Stomach (tissue), 9 donors: ENCODE measurements around the gene MYCBPAP. TPM values are rescaled to one million over a fixed set of nuclear protein-coding genes. Genes with fewer than 3 reads are reported as not detected.

Source experiments
- DNase-seq, 2 donors: peaks; one replicate each; pipeline versions ENCODE4 v3.0.0 to v3.0.0-alpha.2; 2013 to 2019
- H3K27ac ChIP-seq, 5 donors: fragments of 200-600 bp in 4 of 5; sonication (generic) in 4 of 5; one replicate each; pipeline ENCODE4 v1.5.1; 2013 to 2019; ENCODE audit warnings: mild to moderate bottlenecking in 1 of 5, moderate library complexity in 1 of 5
- H3K27me3 ChIP-seq, 3 donors: fragments of 200-600 bp; sonication (generic); one replicate each; pipeline ENCODE4 v1.5.1; 2017 to 2019; ENCODE audit warnings: mixed run types in 1 of 3
- H3K36me3 ChIP-seq, 4 donors: fragments of 200-600 bp; sonication (generic); 1 replicate in 3 of 4; 2 replicates in 1 of 4; pipeline ENCODE4 v1.5.1; 2016 to 2019
- H3K4me1 ChIP-seq, 4 donors: fragments of 200-600 bp; sonication (generic); one replicate each; pipeline ENCODE4 v1.5.1; 2016 to 2019
- H3K4me3 ChIP-seq, 4 donors: fragments of 200-600 bp; sonication (generic) in 3 of 4; one replicate each; pipeline ENCODE4 v1.5.1; 2016 to 2019; ENCODE audit warnings: mild to moderate bottlenecking in 1 of 4
- H3K9me3 ChIP-seq, 4 donors: fragments of 200-600 bp; sonication (generic); one replicate each; pipeline ENCODE4 v1.5.1; 2016 to 2019
- CTCF ChIP-seq, 7 experiments: fragments of 450-650 bp in 4 of 7; fragments of 200-600 bp in 3 of 7; sonication (generic) in 3 of 7; IDR thresholded peaks; one replicate each; pipeline ENCODE4 v1.5.1; 2016 to 2019; ENCODE audit warnings: antibody characterized with exemption in 7 of 7, control low read depth in 2 of 7, mild to moderate bottlenecking in 1 of 7
- EP300 ChIP-seq: sonication (generic); formaldehyde crosslinking; IDR thresholded peaks from one replicate; pipeline ENCODE4 v1.6.1; 2017; ENCODE audit warnings: antibody characterized with exemption
- POLR2A ChIP-seq, 4 donors: fragments of 450-650 bp; IDR thresholded peaks; one replicate each; pipeline ENCODE4 v1.6.1; 2016; ENCODE audit warnings: antibody characterized with exemption in 4 of 4, control low read depth in 2 of 4, mild to moderate bottlenecking in 1 of 4, moderate library complexity in 1 of 4
- POLR2AphosphoS5 ChIP-seq, 3 donors: sonication (generic); formaldehyde crosslinking; IDR thresholded peaks; one replicate each; pipeline ENCODE4 v1.6.1; 2016; ENCODE audit warnings: antibody characterized with exemption in 3 of 3
- WGBS, 5 donors: extraction: QIAGEN DNeasy Blood & Tissue Kit in 3 of 5; methylation state at CpG; one replicate each; pipeline versions ENCODE4 v1.1.5 to v1.1.7; 2013 to 2018; 5-methylcytosine and 5-hydroxymethylcytosine counted together
- intact Hi-C: fragments of 100-400 bp; cut with DNase I; formaldehyde crosslinking; loops from one replicate; pipeline ENCODE4 v1.15.1; 2023; ENCODE audit warnings: low total_unique reads
- polyA plus RNA-seq, 3 donors: library from polyadenylated mRNA; stranded (reverse); fragments of 200-250 nt; gene quantifications; one replicate each; pipeline ENCODE4 v1.2.3, GENCODE V29; 2013
- total RNA-seq, 5 donors: library from RNA; depleted of rRNA; stranded (reverse); fragments of >200 nt; gene quantifications; one replicate each; pipeline versions ENCODE4 v1.1.0 to v1.2.3, GENCODE V29; 2014 to 2016
- donor health status: healthy with polysubstance abuse.
- donor health status: Bipolar disorder and iron deficiency.
- donor health status: healthy.

MYCBPAP gene
- total and polyA plus RNA-seq, 8 donors = 0.25 to 2.7 (median 1.1) TPM; not detected in 3

- Histone ChIP-seq H3K36me3 (no peaks in the 10 kb centered on the region), H3K9me3 (no peaks in the 10 kb centered on the region), H3K4me3 (no peak overlapping the region), H3K4me1 (peaks cover 30 to 40% (median 35%) of the 10 kb centered on the region in 4 donors), H3K27ac (peak overlapping the region in 1 of 5 donors; percentile 39), H3K27me3 (peaks cover 6 to 74% (median 42%) of the 10 kb centered on the region in 3 donors)
- intact Hi-C loops = no loop called here
- TF ChIP-seq POLR2AphosphoS5 (IDR thresholded peaks at IDR 0.05) = no peak
- no peak for TF ChIP-seq CTCF (IDR thresholded peaks at IDR 0.05)
- TF ChIP-seq EP300 = no peak
- no peak for TF ChIP-seq POLR2A (IDR thresholded peaks at IDR 0.05)
- 32 to 48% (median 40%) methylated on average over 10 of the region's 10 CpGs for WGBS, 5 donors
- peak in 1 of 2 donors; percentile 69 for DNase-seq
These were observed 57.4 kb downstream of the MYCBPAP start for GRCh38 chr17:50565402-50566350.

- H3K27me3 ChIP-seq = peaks cover 0 to 62% (median 30%) of the 10 kb centered on the region in 3 donors
- 27 to 73% (median 47%) methylated on average over 2 of the region's 2 CpGs for WGBS, 5 donors
These were observed 58.6 kb downstream of the MYCBPAP start for GRCh38 chr17:50566886-50567285.

GRCh38 chr17:50568659-50569058 lies 60.4 kb downstream of the MYCBPAP start:
- WGBS, 5 donors = 79 to 96% (median 87%) methylated on average over 5 to 12 of the region's 12 CpGs
- no peak overlapping the region for H3K4me3 ChIP-seq
- H3K9me3 ChIP-seq = no peaks in the 10 kb centered on the region
- no peak overlapping the region for H3K27ac ChIP-seq
- intact Hi-C loops = no loop called here
- H3K36me3 ChIP-seq = no peaks in the 10 kb centered on the region
- no peak for TF ChIP-seq EP300
- no peak for TF ChIP-seq POLR2A (IDR thresholded peaks at IDR 0.05)
- no peak for TF ChIP-seq POLR2AphosphoS5 (IDR thresholded peaks at IDR 0.05)
- TF ChIP-seq CTCF (IDR thresholded peaks at IDR 0.05) = no peak
- DNase-seq = no peak
- H3K27me3 ChIP-seq = peaks cover 0 to 44% (median 12%) of the 10 kb centered on the region in 3 donors
- H3K4me1 ChIP-seq = peaks cover 12 to 20% (median 17%) of the 10 kb centered on the region in 4 donors

More at GRCh38 chr17:50566886-50567285, 58.6 kb downstream of the MYCBPAP start:
- TF ChIP-seq POLR2A (IDR thresholded peaks at IDR 0.05) (no peak), CTCF (IDR thresholded peaks at IDR 0.05) (no peak), POLR2AphosphoS5 (IDR thresholded peaks at IDR 0.05) (no peak), EP300 (no peak)
- Histone ChIP-seq H3K27ac (no peak overlapping the region), H3K36me3 (no peaks in the 10 kb centered on the region), H3K4me1 (peaks cover 17 to 28% (median 23%) of the 10 kb centered on the region in 4 donors), H3K4me3 (no peak overlapping the region), H3K9me3 (no peaks in the 10 kb centered on the region)
- no peak for DNase-seq
- intact Hi-C loops = no loop called here

- Histone ChIP-seq H3K36me3 (no peaks in the 10 kb centered on the region), H3K4me1 (peaks cover 11 to 14% (median 14%) of the 10 kb centered on the region in 4 donors), H3K27ac (no peak overlapping the region), H3K9me3 (no peaks in the 10 kb centered on the region), H3K4me3 (no peak overlapping the region), H3K27me3 (peaks cover 0 to 35% (median 5%) of the 10 kb centered on the region in 3 donors)
- 87 to 96% (median 94%) methylated on average over 5 to 7 of the region's 7 CpGs for WGBS, 5 donors
- DNase-seq = no peak
- intact Hi-C loops = no loop called here
- no peak for TF ChIP-seq CTCF (IDR thresholded peaks at IDR 0.05)
- no peak for TF ChIP-seq POLR2AphosphoS5 (IDR thresholded peaks at IDR 0.05)
- no peak for TF ChIP-seq POLR2A (IDR thresholded peaks at IDR 0.05)
- TF ChIP-seq EP300 = no peak
These were observed 61.4 kb downstream of the MYCBPAP start for GRCh38 chr17:50569592-50569991.
